Measurements from ENCODE around the gene UCKL1.
"Not testable (repeated sequence)": the region's sequence is repeated elsewhere in the genome, so short reads cannot be mapped to it uniquely, and the experiment has no call there.

Gene UCKL1

DNA sequence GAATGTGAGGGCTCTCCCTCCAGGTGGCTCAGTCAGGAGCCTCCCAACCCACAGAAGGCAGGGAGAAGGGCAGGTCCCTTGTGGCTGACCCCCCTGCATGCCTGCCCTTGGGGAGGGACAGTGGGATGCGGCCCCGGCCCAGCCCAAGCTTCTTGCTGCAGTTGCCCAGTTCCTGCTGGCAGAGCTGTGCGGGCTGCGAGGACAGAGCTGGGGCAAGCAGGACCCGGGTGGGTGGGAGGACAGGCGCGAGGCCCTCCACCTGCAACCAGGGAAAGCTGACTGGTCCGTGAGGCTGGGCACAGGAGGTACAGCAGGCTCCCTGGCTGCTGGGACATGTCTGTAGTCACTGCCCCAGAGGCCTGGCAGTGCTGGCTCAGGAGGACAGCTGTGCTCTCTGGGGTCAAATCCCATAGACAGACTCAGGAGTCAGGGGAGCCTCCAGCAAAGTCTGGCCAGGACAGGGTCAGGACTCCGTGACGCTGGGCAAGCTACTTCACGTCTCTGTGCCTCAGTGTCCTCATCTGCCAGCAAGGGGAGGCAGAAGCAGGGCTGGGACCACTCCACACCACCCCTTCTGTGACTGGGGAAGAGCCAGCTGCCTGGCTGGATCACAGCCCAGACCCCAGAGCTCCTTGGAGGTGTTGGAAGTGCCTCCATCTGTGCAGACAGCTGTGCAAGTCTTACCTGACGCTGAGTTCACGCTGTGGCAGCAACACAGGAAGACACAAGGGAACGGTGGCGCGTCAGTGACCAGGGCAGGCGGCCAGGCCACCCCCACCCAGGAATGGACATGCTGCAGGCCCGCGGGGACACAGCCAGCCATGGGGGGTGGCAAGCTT is 13.0 kb downstream of the UCKL1 start:
- DNase-seq = no peak

DNA sequence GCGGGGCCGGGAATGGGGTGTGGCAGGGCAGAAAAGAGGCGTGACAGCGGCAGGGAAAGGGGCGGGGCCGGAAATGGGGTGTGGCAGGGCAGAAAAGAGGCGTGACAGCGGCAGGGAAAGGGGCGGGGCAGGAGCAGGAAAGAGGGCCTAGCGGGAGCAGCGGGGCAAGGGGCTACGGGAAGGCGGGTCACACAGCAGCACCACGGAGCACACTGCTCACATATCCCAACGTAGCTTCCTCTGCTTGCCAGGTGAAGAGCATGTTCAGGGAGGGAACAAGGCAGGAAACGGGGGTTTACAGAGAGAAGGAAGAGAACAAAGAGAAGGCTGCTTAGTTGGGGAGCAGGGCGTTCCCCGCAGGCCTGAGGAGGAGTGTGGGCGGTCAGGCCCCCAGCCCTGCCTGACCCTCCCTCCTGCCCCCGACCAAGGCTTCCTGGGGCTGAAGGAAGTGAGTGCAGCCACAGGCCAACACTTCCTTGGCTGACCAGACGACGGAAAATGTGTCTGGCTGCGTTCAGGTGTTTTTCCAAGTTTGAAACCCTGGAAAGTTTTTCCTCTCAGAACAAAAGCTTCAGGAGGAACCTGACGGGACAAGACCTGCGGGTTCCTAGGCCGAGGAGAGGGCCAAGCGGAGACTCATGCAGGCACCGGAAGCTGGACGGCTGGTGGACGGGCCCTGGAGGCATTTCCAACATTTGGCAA is 13.8 kb downstream of the UCKL1 start:
- peak; percentile 27 for DNase-seq

DNA sequence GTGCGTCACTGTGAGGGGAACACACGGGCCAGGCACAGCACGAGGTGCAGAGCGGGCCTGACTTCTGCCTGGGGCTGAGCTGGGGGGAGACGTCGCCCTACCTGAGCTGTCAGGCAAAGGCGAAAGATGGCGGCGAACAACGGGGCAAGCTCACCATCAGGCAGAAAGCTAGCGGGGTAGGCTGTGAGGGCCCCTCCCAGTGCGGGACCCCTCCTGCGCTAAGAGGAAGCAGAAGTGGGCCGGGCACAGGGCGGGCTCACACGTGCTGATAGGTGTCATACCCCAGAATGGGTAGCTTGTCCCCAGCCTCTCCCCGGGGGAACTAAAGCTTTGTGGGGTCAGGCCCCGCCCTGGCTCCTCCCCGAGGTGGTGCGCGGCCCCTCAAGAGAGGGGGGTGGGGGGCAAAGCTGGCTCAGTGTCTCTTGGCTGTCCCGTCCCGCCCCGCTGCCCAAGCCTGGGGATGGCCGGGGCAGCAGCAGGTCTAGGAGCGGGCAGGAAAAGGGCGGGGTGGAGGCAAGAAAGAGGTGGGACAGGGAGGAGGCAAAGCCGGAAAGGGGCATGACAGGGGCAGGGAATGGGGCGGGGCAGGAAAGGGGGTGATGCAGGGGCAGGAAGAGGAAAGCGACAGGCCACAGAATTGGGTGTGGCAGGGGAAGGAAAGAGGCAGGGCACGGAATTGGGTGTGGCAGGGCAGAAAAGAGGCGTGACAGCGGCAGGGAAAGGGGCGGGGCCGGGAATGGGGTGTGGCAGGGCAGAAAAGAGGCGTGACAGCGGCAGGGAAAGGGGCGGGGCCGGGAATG is 14.7 kb downstream of the UCKL1 start:
- no peak for DNase-seq

DNA sequence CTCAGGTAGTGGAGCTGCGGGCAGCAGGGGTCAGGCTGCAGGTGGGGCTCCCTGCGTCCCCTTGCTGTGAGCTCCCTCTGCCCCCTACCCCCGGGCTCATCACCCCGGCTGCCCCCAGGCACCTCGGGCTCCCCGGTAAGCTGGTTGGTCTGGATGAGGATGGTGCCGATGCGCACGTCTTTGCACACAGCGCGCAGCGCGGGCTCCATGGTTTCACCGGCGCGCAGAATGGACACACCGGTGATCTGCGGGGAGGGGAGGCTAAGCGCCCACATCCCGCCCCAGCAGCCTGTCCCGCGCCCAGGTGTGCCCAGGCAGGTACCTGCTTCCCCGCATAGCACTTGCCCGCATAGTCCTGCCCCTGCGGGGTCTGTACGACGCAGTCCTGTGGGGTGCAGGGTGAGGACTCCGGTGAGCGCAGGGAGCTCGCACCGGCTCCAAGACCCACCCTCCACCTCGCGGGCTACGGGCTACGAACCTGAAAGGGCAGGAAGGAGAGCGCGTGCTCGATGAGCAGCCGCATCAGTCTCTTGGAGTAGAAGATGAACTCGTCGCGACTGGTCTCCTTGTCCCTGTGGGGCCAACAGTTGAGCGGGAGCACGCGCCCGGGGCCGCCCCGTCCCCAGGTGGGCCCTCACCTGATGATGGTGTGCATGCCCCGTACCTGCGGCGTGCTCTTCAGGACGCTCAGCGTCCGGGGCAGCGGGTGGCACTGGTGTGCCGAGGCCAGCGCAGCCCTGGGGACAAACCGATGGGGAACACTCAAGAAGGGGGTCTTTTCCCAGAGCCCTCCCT is 15.5 kb downstream of the UCKL1 start:
- no peak for DNase-seq

DNA sequence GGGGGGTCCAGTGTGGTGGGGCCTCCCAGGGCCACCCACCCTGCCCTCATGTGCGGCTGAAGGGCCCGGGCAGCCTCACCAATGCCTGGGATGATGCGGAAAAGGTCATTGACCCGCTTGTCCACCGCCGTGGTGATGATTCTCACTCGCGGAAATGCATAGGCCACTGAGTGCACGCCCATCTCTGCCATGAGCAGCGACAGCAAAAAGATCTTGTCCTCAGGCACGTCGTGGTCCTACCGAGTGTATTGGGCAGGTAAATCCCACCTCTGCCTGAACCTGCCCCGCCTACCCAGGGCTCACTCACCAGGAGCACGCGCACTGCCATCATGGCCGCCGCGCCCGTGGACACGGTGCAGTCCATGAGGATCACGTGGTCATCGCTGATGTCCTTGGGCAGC is 16.1 kb downstream of the UCKL1 start:
- DNase-seq = no peak

DNA sequence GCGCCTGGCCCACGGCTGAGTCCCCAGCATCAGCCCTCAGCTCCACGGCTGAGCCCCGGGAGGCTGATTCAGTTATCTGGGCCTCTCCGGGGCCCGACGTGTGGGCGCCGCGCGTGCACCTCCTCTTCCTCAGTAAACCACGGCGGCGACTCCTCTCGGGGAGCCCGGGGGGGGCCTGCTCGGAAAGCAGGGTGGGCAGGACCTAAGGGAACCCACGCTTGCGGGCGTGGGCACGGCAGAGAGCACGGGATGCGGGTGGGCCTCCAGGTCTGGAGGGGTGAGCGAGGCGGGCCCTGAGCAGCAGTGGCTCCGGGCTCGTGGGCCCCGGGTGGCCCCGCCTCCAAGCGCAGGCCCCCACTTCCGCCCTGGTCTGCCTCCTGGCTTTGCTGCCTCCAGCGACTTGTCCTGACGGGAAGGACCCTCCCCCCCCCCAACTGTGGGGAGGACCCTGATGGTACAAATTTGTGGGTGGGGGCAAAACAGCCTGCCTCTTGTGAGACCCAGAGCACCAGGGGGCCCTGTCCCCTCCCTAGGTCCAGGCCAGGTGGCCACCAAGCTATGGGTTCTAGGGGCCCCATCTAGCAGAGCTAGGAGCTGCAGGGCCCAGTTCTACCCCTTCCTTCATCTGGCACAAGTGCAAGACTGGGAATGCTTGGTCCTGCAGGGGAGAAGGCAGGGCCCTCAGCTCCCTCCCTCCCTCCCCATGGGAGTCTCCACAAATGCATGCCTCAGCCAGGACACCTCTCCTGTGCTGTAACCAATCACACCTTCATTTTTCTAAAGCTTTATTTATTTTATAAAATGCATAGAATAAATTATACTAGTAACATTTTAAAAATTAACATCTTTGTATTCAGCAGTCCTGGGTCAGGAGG is 16.9 kb downstream of the UCKL1 start:
- no peak for DNase-seq

DNA sequence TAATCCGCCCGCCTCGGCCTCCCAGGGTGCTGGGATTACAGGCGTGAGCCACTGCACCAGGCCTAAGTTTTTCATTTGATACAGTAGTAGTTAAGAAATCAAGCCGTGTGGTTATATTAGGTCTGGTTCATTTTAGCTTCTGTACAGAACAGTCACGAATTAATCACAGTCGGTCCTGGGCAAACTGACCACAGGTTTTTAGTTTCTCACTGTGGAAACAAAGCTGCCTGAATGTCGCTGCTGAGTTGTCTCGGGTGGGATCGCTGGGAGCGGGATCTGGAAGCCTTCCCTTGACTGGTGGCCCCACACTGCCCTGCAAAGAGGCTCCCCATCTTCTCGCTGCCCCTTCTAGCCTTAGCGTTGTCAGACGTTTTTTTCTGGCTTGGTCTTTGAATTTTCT is 18.6 kb downstream of the UCKL1 start:
- no peak for DNase-seq

DNA sequence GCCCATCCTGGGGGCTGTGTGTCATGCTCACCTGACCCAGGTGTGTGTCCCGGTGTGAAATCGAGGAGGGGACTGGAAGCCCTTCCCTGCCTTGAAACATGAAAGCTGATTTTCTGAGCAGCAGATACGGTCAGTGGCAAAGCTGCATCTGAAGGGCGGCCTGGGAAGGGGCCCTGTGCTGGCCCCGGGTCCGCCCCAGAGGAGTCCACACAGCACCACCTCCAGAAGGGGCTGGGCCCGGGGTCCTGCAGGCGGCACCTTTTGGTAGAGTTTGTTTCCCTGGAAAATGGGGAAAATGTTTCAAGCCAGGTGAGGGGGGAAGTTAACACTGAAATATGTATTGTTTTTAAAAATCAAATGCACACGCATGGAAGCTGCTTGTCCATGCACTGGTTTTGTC is 20.8 kb downstream of the UCKL1 start:
- DNase-seq = no peak

DNA sequence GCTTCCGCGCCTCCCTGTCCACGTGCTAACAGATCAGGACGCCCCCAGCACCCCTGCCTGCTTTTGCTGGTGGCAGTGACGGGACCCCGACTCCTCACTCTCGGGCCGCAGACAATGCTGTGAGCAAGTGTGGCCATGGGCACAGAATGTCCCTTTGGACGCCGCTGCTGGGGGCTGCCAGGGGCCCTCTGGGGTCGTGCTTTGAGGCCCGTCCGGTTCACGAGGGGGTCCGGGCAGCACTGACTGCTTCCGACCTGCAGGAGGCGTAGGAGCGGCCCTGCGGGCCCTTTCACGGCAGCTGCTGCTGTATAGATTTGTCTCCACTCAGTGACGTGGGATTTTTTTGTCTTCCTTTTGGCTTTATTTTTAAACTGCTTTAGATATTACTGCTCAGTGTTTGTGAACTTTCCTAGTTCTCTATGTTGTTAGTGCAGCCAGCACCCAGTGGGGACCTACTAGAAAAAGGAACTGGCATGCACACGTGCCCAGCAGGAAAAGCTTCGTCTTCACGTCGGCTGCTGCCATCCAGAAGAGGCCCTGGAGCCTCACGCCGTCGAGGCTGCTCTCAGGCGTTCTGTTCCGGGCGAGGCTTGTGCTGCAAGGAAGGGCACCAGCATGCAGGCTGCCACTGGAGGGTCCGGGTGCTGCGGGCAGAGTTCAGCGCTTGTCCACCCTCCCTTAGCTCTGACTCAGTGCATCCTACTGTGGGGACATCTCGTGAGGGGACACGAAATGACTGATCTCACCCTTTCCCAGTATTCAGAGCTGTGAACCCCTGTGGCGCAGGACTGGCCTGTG is 21.7 kb downstream of the UCKL1 start:
- DNase-seq = no peak

DNA sequence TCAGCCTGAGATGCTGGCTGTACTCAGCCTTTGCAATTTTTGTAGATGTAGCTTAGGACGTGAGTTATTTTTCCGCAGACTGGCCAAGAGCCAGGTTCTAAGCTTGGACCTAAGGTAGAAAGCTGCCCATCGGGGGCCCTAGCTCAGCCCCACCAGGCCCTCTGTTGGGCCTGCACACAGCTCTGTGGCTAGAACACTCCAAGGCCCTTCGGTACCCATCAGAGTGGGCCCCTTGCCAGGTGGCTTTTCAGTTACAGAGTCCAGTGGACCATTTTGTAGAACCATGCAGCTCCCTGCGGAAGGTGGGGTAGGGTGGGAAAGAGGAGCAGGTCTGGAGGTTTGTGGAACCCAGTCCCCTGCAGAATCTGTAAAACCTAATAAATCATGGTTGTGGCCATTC is 22.6 kb downstream of the UCKL1 start:
- DNase-seq = no peak

DNA sequence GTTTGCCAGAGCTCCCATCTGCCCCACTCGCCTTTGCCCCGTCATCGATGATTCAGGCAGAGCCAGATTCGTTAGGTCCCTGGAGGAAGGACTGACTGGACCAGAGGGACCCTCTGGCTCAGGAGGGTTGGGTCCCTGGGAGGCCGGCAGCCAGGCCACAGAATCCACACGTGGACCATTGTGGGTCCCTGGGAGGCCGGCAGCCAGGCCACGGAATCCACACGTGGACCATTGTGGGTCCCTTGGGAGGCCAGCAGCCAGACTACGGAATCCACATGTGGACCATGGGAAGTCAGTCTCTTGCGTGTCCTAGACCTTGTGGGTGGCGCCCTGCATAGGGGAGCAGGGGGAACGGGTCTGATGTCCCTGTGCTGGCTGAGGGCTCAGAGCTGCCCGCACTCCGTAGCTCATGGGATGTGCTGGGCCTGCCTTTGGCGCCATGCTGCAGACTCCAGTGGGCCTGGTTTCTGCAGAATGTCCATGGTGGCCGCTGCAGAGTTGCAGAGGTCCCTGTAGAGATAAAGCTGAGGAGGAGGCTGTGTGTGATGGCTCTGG is 23.5 kb downstream of the UCKL1 start:
- DNase-seq = no peak

DNA sequence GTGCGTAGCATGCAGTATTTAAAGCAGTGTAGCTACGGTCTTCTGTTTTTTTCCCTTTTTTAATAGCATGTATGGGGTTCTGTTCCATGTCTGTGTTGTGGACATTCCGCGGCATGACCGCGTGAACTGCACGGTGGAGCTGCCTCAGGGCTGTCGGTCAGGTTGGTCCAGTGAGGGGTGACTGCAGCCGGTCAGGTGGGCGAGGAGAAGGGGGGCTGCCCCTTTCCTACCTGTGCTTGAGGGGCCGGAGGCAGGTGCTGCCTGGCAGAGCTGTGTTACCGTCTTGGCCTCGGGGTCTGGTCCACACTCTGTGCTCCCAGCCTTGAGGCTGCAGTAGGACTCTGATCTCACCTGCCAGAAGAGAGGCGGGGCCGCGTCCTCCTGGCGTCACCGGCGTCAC is 24.5 kb downstream of the UCKL1 start:
- DNase-seq = no peak

DNA sequence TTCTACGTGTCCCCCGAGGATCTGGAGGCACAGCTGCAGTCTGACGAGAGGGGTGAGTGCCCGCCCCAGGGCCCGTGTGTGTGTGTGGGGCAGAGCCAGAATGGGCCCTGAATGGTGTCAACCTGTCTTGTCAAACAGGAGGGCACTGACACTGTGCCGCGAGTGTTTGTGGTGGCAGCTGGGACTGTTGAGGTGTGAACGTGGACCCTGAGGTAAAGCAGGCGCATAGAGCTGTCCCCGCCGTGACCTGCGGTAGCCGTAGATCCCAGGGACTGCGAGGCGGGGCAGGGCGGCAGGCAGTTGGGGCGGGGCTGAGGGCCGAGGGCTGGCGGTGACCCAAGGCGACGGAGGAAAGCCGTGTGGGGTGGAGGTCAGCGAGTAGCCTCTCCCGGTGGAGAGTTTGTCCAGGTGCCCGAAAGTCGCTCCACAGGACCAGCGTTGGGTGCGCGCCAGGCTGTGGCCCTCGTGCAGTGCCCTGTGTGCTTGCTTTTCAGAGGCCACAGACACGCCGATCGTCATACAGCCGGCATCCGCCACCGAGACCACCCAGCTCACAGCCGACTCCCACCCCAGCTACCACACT is 25.2 kb downstream of the UCKL1 start:
- DNase-seq = no peak

DNA sequence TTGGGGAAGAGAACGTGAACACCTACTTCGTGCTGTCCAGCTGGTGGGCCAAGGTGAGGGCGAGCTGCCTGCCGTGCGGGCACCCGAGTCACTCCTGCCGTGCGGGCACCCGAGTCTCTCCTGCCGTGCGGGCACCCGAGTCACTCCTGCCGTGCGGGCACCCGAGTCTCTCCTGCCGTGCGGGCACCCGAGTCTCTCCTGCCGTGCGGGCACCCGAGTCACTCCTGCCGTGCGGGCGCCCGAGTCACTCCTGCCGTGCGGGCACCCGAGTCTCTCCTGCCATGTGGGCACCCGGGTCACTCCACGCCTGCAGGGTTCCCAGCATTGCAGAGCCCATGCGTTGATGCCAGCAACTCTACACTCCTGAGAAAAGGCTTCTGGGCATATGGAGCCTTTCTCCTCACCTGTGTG is 26.7 kb downstream of the UCKL1 start:
- not testable (repeated sequence) for DNase-seq

DNA sequence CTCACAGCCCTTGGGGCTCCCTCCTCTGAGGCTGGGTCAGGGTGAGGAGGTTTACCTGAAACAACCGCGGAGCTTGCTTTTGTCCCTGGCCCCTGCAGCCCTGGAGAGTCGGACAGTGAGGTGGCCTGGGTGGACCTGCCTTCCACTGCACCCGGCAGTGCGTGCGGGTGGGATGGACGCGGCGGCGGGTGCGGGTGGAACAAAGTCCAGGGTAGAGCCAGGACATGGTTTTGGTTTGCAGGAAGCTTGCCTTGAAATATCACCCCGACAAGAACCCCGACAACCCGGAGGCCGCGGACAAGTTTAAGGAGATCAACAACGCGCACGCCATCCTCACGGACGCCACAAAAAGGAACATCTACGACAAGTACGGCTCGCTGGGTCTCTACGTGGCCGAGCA is 27.1 kb downstream of the UCKL1 start:
- DNase-seq = no peak

DNA sequence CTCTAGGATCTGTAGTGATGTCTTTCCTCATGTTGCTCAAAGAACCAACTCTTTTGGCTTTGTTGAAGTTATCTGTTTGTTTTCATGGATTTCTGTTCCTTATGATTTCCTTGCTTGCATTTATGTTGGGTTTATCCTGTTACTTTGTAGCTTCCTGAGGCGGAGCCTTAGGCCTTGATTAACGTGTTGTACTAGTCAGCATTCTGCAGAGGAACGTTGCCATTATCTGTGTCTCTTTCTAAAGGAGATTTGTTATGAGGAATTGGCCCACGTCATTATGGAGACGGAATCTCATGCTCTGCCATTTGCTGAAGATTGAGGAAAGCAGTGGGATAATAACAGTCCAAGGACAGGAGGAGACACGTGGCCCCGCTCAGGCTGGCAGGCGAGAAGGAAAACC is 29.9 kb downstream of the UCKL1 start:
- DNase-seq = no peak

DNA sequence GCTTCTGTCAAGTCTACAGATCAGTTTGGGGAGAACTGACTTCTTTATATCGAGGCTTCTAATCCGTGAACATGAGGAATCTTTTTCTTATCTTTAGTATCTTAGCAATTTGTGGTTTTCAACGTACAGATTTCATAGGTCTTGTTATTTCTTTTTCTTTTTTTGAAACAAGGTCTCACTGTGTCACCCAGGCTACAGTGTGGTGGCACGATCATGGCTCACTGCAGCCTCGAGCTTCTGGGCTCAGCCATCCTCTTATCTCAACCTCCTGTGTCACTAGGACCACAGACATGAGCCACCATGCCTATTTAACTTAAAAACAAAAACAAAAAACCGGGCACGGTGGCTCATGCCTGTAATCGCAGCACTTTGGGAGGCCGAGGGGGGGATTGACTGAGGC is 32.0 kb downstream of the UCKL1 start:
- DNase-seq = no peak

DNA sequence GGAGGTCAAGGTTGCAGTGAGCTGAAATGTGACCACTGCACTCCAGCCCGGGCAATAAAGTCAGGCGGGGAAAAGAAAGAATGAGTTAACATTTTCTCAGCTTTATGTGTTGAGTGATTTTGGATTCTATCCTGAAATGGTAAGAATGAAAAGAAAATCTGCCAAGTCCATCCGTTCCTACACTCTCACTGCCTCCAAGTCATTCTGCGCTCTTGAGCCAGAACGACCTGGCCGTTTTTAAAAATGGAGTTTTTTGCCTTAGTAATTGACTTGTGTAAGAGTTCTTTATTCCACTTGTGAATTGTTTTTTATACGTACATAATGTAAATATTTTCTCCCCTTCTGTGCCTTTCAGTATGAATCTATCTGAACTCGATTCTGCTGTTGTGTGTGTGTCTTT is 32.6 kb downstream of the UCKL1 start:
- DNase-seq = no peak

DNA sequence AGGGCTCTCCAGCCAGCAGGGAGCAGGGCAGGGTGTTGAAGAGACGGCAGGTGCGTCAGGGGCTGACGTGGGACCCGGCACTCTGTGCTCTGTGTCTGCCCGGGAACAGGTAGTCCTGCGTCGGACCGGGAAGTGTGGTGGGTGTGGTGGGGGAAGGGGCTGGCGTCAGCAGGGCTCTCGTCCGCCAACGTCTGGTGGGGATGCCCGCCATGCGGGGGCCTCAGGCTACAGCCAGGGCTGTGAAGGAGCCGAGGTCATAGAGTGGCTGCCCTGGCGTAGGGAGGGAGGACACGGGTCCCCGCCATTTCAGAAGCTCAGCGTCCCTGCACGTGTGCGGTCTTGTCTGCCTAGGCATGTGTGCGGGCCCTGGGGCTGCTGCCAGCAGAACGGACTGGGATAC is 36.0 kb downstream of the UCKL1 start:
- no peak for DNase-seq

DNA sequence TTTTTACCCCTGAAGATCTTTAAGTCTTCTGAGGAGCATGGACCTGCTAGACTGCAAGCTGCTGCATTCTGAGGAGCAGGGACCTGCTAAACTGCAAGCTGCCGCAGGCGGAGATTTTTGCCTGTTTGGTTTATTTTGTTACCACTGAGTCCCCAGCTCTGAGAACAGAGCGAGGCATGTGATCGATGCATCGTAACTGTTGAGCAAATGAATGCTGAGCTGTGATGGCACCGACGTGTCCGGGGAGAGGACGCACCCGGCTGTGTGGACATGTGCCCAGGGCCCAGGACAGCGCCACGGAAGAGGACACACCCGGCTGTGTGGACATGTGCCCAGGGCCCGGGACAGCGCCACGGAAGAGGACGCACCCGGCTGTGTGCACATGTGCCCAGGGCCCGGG is 37.1 kb downstream of the UCKL1 start:
- no peak for DNase-seq

Data from fibroblast of skin of right quadriceps (primary cell).